Measurements from ENCODE around the gene RBM4.
"Not testable (repeated sequence)": the region's sequence is repeated elsewhere in the genome, so short reads cannot be mapped to it uniquely, and the experiment has no call there.

Gene RBM4

GRCh38 chr11:66617155-66617834, 21.2 kb upstream of the RBM4 start:
- no peak for DNase-seq (ENCODE audit: low read depth in 2 of 2)

DNA sequence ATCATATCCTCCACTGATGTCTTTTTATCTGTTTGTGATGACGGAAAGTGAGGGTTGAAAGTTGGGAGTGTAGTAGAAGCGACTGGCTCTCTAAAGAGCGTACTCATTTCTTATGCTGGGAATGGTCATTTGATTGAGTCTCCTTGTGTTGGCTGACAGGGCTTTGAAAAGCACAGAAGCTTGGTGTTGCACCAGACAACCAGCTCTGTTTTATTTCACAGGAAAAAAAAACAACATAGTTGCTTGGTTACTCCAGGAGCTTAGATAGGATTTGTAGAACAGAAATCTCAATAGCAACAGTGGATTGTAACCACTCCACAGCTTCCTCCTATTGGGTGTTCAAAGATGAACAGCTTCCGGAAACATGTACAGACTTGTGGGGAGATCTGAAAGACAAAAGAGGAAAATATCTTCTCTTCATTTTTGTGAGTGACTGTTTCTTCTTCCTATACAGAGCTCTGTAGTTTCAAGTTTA, 19.4 kb upstream of the RBM4 start:
- no peak for DNase-seq (ENCODE audit: low read depth in 2 of 2)

DNA sequence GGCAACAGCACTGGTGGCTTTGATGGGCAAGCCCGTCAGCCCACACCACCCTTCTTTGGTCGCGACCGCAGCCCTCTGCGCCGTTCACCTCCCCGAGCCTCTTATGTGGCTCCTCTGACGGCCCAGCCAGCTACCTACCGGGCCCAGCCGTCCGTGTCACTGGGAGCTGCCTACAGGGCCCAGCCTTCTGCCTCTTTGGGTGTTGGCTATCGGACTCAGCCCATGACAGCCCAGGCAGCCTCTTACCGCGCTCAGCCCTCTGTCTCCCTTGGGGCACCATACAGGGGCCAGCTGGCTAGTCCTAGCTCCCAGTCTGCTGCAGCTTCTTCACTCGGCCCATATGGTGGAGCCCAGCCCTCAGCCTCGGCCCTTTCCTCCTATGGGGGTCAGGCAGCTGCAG, 14.1 kb upstream of the RBM4 start:
- DNase-seq (ENCODE audit: low read depth in 2 of 2) = no peak

- no peak for DNase-seq (ENCODE audit: low read depth in 2 of 2)
Observed at GRCh38 chr11:66625041-66625751, 13.3 kb upstream of the RBM4 start.

GRCh38 chr11:66625752-66626149, 12.8 kb upstream of the RBM4 start:
- no peak for DNase-seq (ENCODE audit: low read depth in 2 of 2)

- no peak for DNase-seq (ENCODE audit: low read depth in 2 of 2)
Observed at GRCh38 chr11:66626382-66626781, 12.1 kb upstream of the RBM4 start.

DNA sequence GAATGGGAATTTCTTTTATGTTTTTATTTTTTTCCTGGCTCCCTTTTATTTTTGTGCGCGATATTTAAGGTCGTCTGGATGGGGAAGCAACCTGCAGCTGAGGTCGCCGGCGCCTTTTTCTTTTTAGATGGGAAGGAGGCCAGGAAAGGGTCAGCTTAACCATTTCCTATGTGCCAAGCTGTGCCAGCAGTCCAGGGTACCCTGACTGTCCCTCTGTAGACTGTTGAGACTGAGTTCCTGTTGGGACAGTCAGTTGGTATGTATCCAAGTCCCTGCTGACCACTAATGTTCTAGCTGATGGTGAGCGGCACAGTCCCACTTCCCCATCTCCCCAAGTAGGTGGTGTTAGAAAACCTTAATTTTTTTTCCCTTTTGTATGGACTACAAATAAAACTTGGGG, 11.6 kb upstream of the RBM4 start:
- DNase-seq (ENCODE audit: low read depth in 2 of 2) = no peak

GRCh38 chr11:66628061-66628603, 10.4 kb upstream of the RBM4 start:
- DNase-seq (ENCODE audit: low read depth in 2 of 2) = no peak

DNA sequence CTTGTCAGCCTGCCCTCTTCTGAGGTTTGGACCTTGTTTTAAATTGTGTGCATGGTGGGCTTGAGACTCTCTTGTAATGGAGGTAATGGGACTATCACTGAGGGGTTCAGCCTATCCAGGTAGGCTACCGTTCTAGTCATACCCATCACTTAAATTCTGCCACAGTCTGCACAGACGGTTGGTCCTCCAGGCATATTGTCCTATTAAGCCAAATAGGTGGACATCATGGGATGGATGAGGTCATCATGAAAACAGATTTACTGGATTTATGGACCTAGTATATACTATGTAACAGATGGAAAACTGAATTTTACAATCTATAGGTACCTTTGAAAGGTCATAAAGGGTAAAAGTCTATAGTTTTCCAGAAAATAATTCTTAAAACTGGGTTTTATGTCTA, 9.1 kb upstream of the RBM4 start:
- DNase-seq (ENCODE audit: low read depth in 2 of 2) = no peak

- DNase-seq (ENCODE audit: low read depth in 2 of 2) = no peak
Observed at GRCh38 chr11:66631883-66632282, 6.6 kb upstream of the RBM4 start.

DNA sequence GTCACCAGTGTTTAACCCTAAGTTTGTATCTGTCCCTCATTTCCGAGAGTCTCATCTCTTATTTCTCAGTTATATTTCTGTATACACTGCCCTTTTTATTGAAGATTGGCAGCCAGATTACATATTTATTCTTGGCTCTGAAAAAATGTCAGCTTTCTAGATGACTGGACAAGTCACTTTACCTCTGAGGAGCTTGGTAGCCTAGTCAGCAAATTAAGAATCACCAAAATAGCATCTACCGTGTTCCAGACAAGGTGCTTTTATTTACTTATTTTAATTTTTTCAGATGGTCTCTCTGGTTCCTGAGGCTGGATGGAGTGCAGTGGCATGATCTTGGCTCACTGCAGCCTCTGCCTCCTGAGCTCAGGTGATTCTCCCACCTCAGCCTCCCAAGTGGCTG, 5.6 kb upstream of the RBM4 start:
- no peak for DNase-seq (ENCODE audit: low read depth in 2 of 2)

DNA sequence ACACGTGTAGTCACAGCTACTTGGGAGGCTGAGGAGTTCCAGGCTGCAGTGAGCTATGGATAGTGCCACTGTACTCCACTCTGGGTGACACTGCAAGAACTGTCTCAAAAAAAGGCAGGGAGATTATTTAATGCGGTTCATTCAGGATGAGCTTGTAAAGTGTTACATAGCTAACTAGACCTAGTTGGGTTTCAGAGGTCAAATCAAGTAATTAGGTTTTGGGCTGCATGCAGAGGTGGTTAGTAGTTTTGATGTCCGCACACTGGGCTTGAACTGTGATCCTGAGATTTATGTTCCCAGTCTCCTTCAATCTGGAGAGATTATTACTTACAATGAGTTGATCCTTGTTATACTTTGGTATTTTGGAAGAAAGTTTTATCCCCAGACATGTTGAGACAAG, 2.1 kb upstream of the RBM4 start:
- DNase-seq (ENCODE audit: low read depth in 2 of 2) = no peak

DNA sequence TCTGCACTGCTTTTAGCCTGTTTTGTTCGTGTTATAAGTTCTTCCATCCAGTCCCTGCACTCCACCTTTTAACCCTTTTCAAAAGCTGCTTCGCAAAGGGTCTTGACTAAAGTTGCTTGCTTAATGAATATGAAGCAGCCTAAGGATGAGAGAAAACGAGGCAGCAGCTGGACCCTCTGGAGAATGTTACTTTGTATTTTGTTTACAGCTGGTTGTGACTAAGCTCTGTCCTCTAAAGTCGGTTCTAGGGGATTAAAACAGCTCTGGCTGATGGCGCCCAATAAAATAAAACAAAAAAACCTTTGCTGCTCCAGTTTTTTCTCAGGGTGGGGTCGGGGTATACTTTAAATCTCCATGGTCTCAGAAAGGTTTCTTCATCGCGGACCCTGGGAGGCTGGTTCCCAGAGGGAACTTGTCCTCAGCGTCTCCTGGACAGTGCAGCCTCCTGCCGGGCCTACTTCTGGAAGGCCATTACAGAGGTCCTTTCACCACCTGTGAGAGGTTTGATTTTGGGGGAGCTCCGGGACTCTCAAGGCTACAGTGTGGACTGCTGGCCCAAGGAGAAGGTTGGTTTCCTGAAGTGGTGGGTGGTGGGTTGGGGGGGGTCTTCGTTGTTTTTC, 836 bp upstream of the RBM4 start:
- no peak for DNase-seq (ENCODE audit: low read depth in 2 of 2)

- DNase-seq (ENCODE audit: low read depth in 2 of 2) = no peak
Observed at GRCh38 chr11:66639066-66639813, 737 bp downstream of the RBM4 start.

GRCh38 chr11:66639814-66640340, 1.4 kb downstream of the RBM4 start:
- not testable (repeated sequence) for DNase-seq (ENCODE audit: low read depth in 2 of 2)

DNA sequence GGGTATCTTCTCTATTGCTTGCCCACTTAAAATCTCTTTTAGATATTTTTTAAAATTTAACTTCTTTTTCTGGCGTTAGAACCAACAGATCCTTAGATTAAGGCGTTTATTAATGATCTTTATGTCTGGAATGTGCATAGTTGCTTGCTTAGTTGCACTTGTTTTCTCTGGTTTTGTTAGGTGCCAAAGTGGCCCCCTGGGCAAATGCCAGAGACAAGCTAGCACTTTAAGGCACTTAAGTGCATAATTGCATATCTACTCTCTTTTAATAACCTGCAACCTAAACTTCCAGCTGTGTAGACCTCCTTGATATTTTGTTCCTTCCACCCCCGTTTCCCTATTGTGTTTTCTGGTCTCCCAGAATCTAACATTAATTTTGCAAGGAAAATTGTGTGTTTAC, 3.3 kb downstream of the RBM4 start:
- DNase-seq (ENCODE audit: low read depth in 2 of 2) = no peak

GRCh38 chr11:66643745-66644437, 5.4 kb downstream of the RBM4 start:
- no peak for DNase-seq (ENCODE audit: low read depth in 2 of 2)

- no peak for DNase-seq (ENCODE audit: low read depth in 2 of 2)
Observed at GRCh38 chr11:66646828-66647227, 8.3 kb downstream of the RBM4 start.

DNA sequence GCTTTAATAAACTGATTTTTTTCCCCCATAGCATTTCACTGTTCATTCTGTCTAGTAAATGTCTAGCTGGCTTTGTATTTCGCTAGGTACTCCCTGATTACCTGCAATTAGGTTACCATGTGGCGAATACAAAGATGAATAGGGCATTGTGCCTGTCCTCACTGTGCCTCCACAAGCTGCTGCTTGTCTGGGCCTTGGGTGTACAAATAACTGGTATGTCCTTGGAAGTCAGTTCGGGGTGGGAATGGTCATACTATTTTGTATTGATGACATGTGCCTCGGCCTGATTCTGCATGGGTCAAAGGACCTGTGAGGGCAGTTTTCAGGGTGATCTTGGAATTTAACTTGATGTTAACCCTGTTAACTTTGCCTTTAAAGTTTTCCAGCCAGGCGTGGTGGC, 11.4 kb downstream of the RBM4 start:
- DNase-seq (ENCODE audit: low read depth in 2 of 2) = no peak

DNA sequence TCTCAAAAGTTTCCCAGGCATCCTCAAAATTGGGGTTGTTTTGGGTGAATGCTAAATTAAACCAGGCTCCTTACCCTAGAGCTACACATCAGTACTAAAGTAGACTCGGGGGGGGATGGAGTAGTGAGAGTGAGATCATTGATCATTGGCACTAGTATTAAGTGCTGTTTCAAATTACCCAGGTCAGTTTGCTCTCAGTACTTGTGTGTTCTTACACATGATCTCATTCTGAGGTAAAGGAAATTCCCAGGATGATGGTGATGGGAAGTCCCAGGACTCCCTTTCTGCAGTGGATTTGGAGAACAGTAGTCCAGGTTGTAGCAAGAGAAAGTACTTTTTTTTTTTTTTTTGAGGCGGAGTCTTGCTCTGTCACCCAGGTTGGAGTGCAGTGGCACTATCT, 12.5 kb downstream of the RBM4 start:
- DNase-seq (ENCODE audit: low read depth in 2 of 2) = no peak

GRCh38 chr11:66652651-66653050, 14.1 kb downstream of the RBM4 start:
- DNase-seq (ENCODE audit: low read depth in 2 of 2) = no peak

Data from stimulated activated CD8-positive, alpha-beta memory T cell treated with anti-CD3 and anti-CD28 coated beads, Interleukin-7, amount 100 ng/mL, for 4 hours (primary cell).